ENCODE results near the gene RBM39.

DNA sequence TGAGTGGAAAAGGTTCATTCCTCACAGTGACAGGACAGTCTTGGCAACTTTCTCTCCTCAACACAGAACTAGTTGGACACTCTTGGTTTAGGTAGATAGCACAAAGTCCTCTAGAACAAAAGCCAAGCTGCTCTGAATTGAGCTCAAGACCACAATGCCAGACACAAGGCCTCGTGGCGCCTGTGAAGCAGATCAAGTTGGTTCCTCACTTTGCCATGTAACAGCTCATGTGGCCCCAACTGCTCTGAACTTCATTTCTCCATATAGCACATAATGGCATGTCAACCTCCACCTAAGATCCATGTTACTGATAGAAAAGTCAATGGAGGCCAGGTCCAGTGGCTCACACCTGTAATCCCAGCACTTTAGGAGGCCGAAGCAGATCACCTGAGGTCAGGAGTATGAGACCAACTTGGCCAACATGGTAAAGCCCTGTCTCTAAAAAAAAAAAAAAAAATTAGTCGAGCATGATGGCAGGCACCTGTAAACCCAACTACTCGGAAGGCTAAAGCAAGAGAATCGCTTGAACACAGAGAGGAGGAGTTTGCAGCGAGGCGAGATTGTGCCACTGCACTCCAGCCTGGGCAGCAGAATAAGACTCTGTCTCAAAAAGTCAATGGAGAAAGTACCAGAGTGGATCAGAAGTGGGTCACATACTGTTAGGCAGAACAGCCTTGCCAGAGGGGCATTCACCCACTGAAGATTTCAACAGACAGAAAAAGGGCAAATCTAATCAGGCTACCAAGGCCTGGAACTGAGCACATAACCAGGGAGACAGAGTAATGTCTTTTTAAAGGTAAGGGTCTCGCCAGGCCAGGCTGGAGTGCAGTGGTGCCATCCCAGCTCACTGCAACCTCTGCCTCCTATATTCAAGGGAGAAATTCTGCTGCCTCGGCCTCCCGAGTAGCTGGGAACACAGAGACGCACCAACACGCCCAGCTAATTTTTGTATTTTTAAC lies 21.6 kb downstream of the RBM39 start:
- no peak for TF ChIP-seq BHLHE40 (IDR thresholded peaks at IDR 0.05; ENCODE audit: borderline replicate concordance)
- no peak for TF ChIP-seq FOXA1 (IDR thresholded peaks at IDR 0.05)
- no peak for TF ChIP-seq FOXM1 (IDR thresholded peaks at IDR 0.05; ENCODE audit: borderline replicate concordance)
- no peak for TF ChIP-seq SP1 (IDR thresholded peaks at IDR 0.05)
- TF ChIP-seq NFRKB (IDR thresholded peaks at IDR 0.05) = no peak
- TF ChIP-seq SUZ12 (IDR thresholded peaks at IDR 0.05) = no peak
- no peak for TF ChIP-seq LEF1 (IDR thresholded peaks at IDR 0.05; ENCODE audit: borderline replicate concordance)
- TF ChIP-seq ELF4 (IDR thresholded peaks at IDR 0.05) = no peak
- no peak for TF ChIP-seq FOXK2 (IDR thresholded peaks at IDR 0.05)
- TF ChIP-seq ZNF384 (IDR thresholded peaks at IDR 0.05) = no peak
- no peak for TF ChIP-seq HDGF (IDR thresholded peaks at IDR 0.05; ENCODE audit: borderline replicate concordance)
- TF ChIP-seq CTBP1 (IDR thresholded peaks at IDR 0.05; ENCODE audit: borderline replicate concordance) = no peak
- TF ChIP-seq, protein P1, sequence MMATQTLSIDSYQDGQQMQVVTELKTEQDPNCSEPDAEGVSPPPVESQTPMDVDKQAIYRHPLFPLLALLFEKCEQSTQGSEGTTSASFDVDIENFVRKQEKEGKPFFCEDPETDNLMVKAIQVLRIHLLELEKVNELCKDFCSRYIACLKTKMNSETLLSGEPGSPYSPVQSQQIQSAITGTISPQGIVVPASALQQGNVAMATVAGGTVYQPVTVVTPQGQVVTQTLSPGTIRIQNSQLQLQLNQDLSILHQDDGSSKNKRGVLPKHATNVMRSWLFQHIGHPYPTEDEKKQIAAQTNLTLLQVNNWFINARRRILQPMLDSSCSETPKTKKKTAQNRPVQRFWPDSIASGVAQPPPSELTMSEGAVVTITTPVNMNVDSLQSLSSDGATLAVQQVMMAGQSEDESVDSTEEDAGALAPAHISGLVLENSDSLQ (IDR thresholded peaks at IDR 0.05) = no peak
